Neural crest cell (in vitro differentiated cells): ENCODE data around the gene ABCB6. TPM values are rescaled to one million over a fixed set of nuclear protein-coding genes. Genes with fewer than 3 reads are reported as not detected.

ENCODE experiments used
- DNase-seq: peaks from one replicate; pipeline ENCODE4 v3.0.0; 2021; ENCODE audit warnings: low read depth, mixed read lengths, low spot score
- H3K27ac Mint-ChIP-seq: one replicate; pipeline ENCODE4 v1.8.0; 2021; ENCODE audit warnings: mild to moderate bottlenecking, mixed read lengths; ENCODE audit not compliant: unreplicated experiment
- H3K27me3 Mint-ChIP-seq: 2 replicates; pipeline ENCODE4 v1.8.0; 2021; ENCODE audit warnings: low read depth, mild to moderate bottlenecking, mixed read lengths
- H3K36me3 Mint-ChIP-seq: 2 replicates; pipeline ENCODE4 v1.8.0; 2021; ENCODE audit warnings: low read depth, mild to moderate bottlenecking, mixed read lengths
- H3K4me1 Mint-ChIP-seq: 2 replicates; pipeline ENCODE4 v1.8.0; 2021; ENCODE audit warnings: mixed read lengths
- H3K4me3 Mint-ChIP-seq: one replicate; pipeline ENCODE4 v1.8.0; 2021; ENCODE audit warnings: mild to moderate bottlenecking, mixed read lengths
- H3K9me3 Mint-ChIP-seq: 2 replicates; pipeline ENCODE4 v1.8.0; 2021; ENCODE audit warnings: mixed read lengths
- total RNA-seq: library from RNA; stranded (reverse); gene quantifications from 2 replicates; pipeline ENCODE4 v1.2.1, GENCODE V29; 2021
- TF ChIP-seq, protein P1 (sequence below): fragments of 200-600 bp; sonication (generic); conservative IDR thresholded peaks from 2 replicates; pipeline ENCODE4 v1.5.0; 2021; ENCODE audit warnings: antibody characterized with exemption, mild to moderate bottlenecking

The ABCB6 gene
- total RNA-seq, 1 donor from 2014 or later = 39.1 TPM

DNA sequence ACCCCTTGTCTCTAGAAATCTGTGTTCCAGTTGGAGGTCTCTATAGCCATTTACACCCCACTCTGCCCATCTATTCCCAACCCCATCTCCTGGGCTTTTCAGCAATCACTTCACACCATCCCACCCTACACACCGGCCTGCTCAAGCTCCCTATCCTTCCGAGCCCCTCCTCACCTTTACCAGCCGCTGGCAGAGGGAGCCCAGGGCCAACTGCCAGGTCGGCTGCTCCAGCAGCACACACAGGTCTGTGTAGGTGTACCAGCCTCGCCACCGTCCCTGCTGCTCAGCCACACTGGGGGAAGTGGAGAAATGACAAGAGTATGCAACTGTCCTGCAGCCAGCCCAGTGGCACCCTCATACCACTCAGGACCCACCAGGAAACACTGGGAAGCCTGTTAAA lies 45.6 kb downstream of the ABCB6 start:
- no peaks in the 10 kb centered on the region for H3K27me3 Mint-ChIP-seq
- no peak overlapping the region for H3K4me3 Mint-ChIP-seq
- TF ChIP-seq, protein P1, sequence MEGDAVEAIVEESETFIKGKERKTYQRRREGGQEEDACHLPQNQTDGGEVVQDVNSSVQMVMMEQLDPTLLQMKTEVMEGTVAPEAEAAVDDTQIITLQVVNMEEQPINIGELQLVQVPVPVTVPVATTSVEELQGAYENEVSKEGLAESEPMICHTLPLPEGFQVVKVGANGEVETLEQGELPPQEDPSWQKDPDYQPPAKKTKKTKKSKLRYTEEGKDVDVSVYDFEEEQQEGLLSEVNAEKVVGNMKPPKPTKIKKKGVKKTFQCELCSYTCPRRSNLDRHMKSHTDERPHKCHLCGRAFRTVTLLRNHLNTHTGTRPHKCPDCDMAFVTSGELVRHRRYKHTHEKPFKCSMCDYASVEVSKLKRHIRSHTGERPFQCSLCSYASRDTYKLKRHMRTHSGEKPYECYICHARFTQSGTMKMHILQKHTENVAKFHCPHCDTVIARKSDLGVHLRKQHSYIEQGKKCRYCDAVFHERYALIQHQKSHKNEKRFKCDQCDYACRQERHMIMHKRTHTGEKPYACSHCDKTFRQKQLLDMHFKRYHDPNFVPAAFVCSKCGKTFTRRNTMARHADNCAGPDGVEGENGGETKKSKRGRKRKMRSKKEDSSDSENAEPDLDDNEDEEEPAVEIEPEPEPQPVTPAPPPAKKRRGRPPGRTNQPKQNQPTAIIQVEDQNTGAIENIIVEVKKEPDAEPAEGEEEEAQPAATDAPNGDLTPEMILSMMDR = no peak
- peaks cover 2% of the 10 kb centered on the region for H3K36me3 Mint-ChIP-seq
- no peak for DNase-seq
- peak overlapping the region; percentile 57 for H3K27ac Mint-ChIP-seq
- peaks cover 17% of the 10 kb centered on the region for H3K4me1 Mint-ChIP-seq
- no peaks in the 10 kb centered on the region for H3K9me3 Mint-ChIP-seq

DNA sequence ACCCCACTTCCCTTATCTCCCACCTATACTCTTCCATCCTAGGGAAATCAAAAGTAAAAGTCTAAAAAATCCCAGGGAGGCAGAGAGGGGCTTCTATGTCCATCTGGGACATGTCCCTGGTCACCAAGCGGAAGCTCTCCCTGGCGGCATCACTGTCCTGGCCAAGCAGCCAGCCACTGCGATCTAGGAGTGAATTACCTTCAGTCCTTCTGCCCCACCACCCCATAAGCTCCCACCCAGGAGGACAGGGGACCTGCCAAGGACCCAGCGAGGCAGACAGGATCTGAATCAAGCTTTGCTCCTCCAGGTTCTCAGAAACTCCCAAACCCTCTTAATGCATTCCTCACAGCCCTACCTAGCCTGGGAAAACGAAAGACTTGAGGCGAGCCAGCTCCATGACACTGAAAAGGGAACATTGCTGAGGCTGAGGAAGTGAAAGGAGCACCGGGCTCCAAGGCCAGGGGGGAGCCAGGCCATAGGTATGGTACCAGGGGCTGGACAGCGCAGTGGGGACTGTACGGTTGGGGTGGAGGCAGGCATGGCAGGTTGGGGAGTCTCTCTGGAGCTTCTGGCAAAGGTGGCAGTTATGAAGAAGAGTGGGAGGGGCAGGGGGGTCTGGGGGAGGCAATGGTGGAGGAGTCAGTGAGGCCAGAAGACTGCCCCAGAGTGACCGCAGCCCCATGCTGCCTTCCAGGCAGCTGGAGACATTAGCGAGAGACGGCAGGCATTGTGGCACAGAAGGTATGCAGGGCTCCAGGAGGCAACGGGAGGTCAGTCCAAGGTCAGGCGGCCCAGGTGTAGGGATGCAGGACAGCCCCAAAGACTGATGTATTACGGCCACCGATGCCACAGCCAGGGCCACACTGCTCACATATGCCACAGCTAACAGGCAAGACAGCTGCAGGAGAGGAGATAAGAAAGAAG lies 46.3 kb downstream of the ABCB6 start:
- no peak for DNase-seq
- peak overlapping the region; percentile 64 for H3K4me3 Mint-ChIP-seq
- H3K4me1 Mint-ChIP-seq = peaks cover 13% of the 10 kb centered on the region
- TF ChIP-seq, protein P1 = no peak
- H3K9me3 Mint-ChIP-seq = no peaks in the 10 kb centered on the region
- H3K27me3 Mint-ChIP-seq = no peaks in the 10 kb centered on the region
- H3K27ac Mint-ChIP-seq = no peak overlapping the region
- H3K36me3 Mint-ChIP-seq = peaks cover 2% of the 10 kb centered on the region

DNA sequence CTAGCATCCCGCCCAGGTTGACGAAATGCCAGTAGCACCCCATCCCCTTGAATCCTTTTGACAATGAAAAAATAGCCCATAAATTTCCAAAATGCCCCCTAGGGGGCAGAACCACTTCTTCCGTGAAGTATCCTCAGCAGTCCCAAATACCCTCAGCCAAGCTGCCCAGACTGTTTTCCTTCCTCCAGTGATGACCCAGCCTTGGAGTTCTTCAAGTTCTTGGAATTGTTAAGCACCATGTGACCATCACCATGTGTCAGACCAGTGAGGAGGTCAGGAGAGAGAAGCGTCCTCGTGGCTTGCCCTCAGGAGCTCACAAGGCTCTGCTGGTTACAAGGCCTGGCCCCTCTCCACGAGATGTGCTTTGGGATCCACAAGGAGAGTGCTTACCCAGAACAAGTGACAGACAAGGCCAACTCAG lies 47.5 kb downstream of the ABCB6 start:
- peak overlapping the region; percentile 71 for H3K4me3 Mint-ChIP-seq
- H3K4me1 Mint-ChIP-seq = peaks cover 8% of the 10 kb centered on the region
- H3K27ac Mint-ChIP-seq = no peak overlapping the region
- no peaks in the 10 kb centered on the region for H3K9me3 Mint-ChIP-seq
- peaks cover 2% of the 10 kb centered on the region for H3K36me3 Mint-ChIP-seq
- peak; percentile 35 for DNase-seq
- H3K27me3 Mint-ChIP-seq = no peaks in the 10 kb centered on the region
- TF ChIP-seq, protein P1 = peak; percentile 75

DNA sequence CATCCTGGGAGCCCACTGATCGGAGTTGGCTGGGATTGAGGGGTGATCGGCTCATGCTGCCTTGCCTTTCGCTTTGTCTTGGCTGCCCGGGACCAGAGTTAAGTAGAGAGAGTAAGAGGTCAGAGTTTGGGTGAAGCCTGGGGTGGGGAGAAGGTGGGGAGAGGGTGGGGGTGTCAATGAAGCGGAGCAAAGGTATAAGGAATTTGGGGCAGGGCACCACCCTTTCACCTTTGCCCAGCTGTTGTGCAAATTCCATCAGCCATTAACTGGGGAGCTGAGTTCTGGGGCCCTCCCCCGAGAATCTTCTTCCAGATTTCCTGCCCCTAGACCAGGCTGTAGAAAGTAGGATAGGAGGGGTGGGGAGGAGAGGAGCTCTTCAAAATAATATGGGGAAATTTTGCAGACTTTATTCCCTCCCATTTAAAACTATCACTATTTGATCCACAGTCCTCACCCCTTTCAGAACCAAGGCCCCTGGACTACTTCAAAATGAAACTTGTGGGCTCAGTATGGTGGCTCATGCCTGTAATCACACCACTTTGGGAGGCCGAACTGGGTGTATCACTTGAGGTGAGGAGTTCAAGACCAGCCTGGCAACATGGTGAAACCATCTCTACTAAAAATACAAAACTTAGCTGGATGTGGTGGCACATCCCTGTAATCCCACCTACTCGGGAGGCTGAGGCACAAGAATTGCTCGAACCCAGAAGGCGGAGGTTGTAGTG lies 48.7 kb downstream of the ABCB6 start, which contains the start of gene SLC23A3:
Gene SLC23A3 (minus strand): TSS at position 100 of the 725 bp plus-strand sequence. CDS start 45 bp downstream, at position 55.
- Mint-ChIP-seq H3K4me1 (no peaks in the 10 kb centered on the region), H3K27me3 (no peaks in the 10 kb centered on the region)

DNA sequence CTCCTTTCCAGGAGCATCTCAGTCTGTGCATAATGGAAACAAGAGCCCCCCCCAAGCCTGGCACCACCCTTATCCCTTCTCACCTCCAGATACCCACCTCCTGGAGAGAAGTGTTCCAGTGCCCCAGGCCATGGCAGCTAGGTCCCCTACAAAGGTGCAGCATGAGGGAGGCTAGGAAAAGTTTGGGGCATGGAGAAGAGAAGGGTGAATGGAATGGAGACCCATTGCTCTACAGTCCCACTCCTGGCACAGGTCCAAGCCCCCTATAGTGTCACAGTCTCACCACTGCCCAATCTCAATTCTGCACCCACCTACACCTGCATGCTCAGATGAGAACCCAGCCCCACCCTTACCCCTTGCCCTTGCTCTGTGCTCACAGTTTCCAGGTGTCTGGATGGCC lies 49.8 kb downstream of the ABCB6 start:
- no peak for DNase-seq
- no peaks in the 10 kb centered on the region for H3K9me3 Mint-ChIP-seq
- TF ChIP-seq, protein P1 = no peak
- no peak overlapping the region for H3K4me3 Mint-ChIP-seq
- H3K27me3 Mint-ChIP-seq = no peaks in the 10 kb centered on the region
- H3K4me1 Mint-ChIP-seq = no peaks in the 10 kb centered on the region
- peaks cover 2% of the 10 kb centered on the region for H3K36me3 Mint-ChIP-seq
- H3K27ac Mint-ChIP-seq = no peak overlapping the region

More for the DNA sequence above, 48.7 kb downstream of the ABCB6 start, which contains the start of gene SLC23A3:
- Mint-ChIP-seq H3K36me3 (peaks cover 2% of the 10 kb centered on the region), H3K9me3 (no peaks in the 10 kb centered on the region), H3K27ac (no peak within 1 kb of the TSS), H3K4me3 (no peak within 1 kb of the TSS)
- TF ChIP-seq, protein P1 = no peak
- DNase-seq = no peak
